IMR-90 (cell line): Measurements from ENCODE around the gene ADCY2. TPM values are rescaled to one million over a fixed set of nuclear protein-coding genes. Genes with fewer than 3 reads are reported as not detected.

Source experiments
- ATAC-seq: fragments of 200-7000 bp; cut with Tn5 transposase; 2 replicates; pipeline ENCODE4 v1.9.1; 2020; ENCODE audit warnings: low read depth, mild to moderate bottlenecking, moderate library complexity
- BruUV-seq: library from RNA; stranded (reverse); fragments of 400-500 nt; replicated peaks from 2 replicates; lab custom pipeline; 2021; lab: Mats Ljungman, UMichigan
- CTCF ChIA-PET: fragments of 300-600 bp; formaldehyde crosslinking; extraction: SDS; loops from one replicate; lab custom pipeline; 2021; ENCODE audit warnings: antibody characterized with exemption; lab: Yijun Ruan, JAX
- POLR2A ChIA-PET: fragments of 300-600 bp; sonication (Branson Sonifier 250); formaldehyde crosslinking; loops from one replicate; lab custom pipeline; 2022; ENCODE audit warnings: antibody characterized with exemption; ENCODE audit not compliant: unreplicated experiment; lab: Charles Lee
- DNase-seq: peaks from one replicate; pipeline ENCODE4 v3.0.0; 2013
- H2AFZ ChIP-seq: replicated peaks from 2 replicates; pipeline ENCODE3; 2013; ENCODE audit warnings: low read length, mild to moderate bottlenecking; ENCODE audit not compliant: poor library complexity
- H2AK5ac ChIP-seq: 2 replicates; pipeline ENCODE4 v1.6.1; 2013; ENCODE audit warnings: low read depth, low read length, inconsistent platforms
- H2AK9ac ChIP-seq: replicated peaks from 2 replicates; pipeline ENCODE3; 2013; ENCODE audit warnings: mild to moderate bottlenecking, low read depth, low read length, moderate library complexity; ENCODE audit not compliant: poor library complexity
- H2BK120ac ChIP-seq: 2 replicates; pipeline ENCODE4 v1.6.1; 2013; ENCODE audit warnings: low read depth, low read length, inconsistent platforms
- H2BK15ac ChIP-seq: 3 replicates; pipeline ENCODE4 v1.6.1; 2013; ENCODE audit warnings: low read depth, low read length, inconsistent platforms
- H2BK20ac ChIP-seq: 2 replicates; pipeline ENCODE4 v1.6.1; 2013; ENCODE audit warnings: low read depth, mild to moderate bottlenecking, inconsistent platforms, low read length, moderate library complexity
- H2BK5ac ChIP-seq: 2 replicates; pipeline ENCODE4 v1.6.1; 2013; ENCODE audit warnings: mild to moderate bottlenecking, low read depth, low read length, inconsistent platforms; ENCODE audit not compliant: poor library complexity, severe bottlenecking
- H3K14ac ChIP-seq: replicated peaks from 2 replicates; pipeline ENCODE4 v1.6.1; 2013; ENCODE audit warnings: low read depth, low read length, inconsistent platforms
- H3K18ac ChIP-seq: 2 replicates; pipeline ENCODE4 v1.6.1; 2013; ENCODE audit warnings: low read depth, low read length, control low read depth
- H3K23ac ChIP-seq: 2 replicates; pipeline ENCODE4 v1.6.1; 2013; ENCODE audit warnings: low read depth, low read length, inconsistent platforms
- H3K27ac ChIP-seq: 2 replicates; pipeline ENCODE4 v1.5.1; 2013; ENCODE audit warnings: mild to moderate bottlenecking, control low read depth, low read length; ENCODE audit not compliant: insufficient read depth
- H3K27me3 ChIP-seq: 2 replicates; pipeline ENCODE4 v1.6.1; 2013; ENCODE audit warnings: low read length; ENCODE audit not compliant: control insufficient read depth, insufficient read depth
- H3K36me3 ChIP-seq: 2 replicates; pipeline ENCODE4 v1.6.1; 2013; ENCODE audit warnings: low read length, mixed read lengths; ENCODE audit not compliant: control insufficient read depth, insufficient read depth
- H3K4ac ChIP-seq: 2 replicates; pipeline ENCODE4 v1.6.1; 2013; ENCODE audit warnings: low read depth, low read length, inconsistent platforms
- H3K4me1 ChIP-seq: 2 replicates; pipeline ENCODE4 v1.6.1; 2013; ENCODE audit warnings: low read length, mixed read lengths; ENCODE audit not compliant: control insufficient read depth, insufficient read depth
- H3K4me2 ChIP-seq: 2 replicates; pipeline ENCODE4 v1.6.1; 2013; ENCODE audit warnings: low read depth, mild to moderate bottlenecking, control low read depth, low read length, moderate library complexity
- H3K4me3 ChIP-seq: 2 replicates; pipeline ENCODE4 v1.5.1; 2013; ENCODE audit warnings: low read depth, mild to moderate bottlenecking, control low read depth, low read length, moderate library complexity; ENCODE audit not compliant: insufficient read depth
- H3K56ac ChIP-seq: 2 replicates; pipeline ENCODE4 v1.6.1; 2013; ENCODE audit warnings: low read length, inconsistent platforms; ENCODE audit not compliant: insufficient read depth; ENCODE audit errors: extremely low read depth
- H3K79me1 ChIP-seq, 2 experiments: 2 replicates each; pipeline ENCODE4 v1.6.1; 2013; ENCODE audit warnings: low read length in 2 of 2, inconsistent platforms in 1 of 2, low read depth in 1 of 2
- H3K9ac ChIP-seq: 2 replicates; pipeline ENCODE4 v1.6.1; 2013; ENCODE audit warnings: low read depth, low read length, control low read depth
- H3K9me1 ChIP-seq: 2 replicates; pipeline ENCODE4 v1.6.1; 2013; ENCODE audit warnings: low read length, inconsistent platforms; ENCODE audit not compliant: insufficient read depth
- H3K9me3 ChIP-seq: 2 replicates; pipeline ENCODE4 v1.6.1; 2013; ENCODE audit warnings: low read length; ENCODE audit not compliant: control insufficient read depth, insufficient read depth
- H4K20me1 ChIP-seq: 2 replicates; pipeline ENCODE4 v1.6.1; 2013; ENCODE audit warnings: low read length, inconsistent platforms; ENCODE audit not compliant: insufficient read depth
- H4K5ac ChIP-seq: 2 replicates; pipeline ENCODE4 v1.6.1; 2013; ENCODE audit warnings: mild to moderate bottlenecking, low read depth, low read length, control low read depth
- H4K8ac ChIP-seq, 2 experiments: 2 replicates each; pipeline ENCODE4 v1.6.1; 2013; ENCODE audit warnings: low read depth in 2 of 2, low read length in 2 of 2, control low read depth in 1 of 2, inconsistent platforms in 1 of 2
- H4K91ac ChIP-seq: 2 replicates; pipeline ENCODE4 v1.6.1; 2013; ENCODE audit warnings: low read depth, low read length, inconsistent platforms; ENCODE audit not compliant: insufficient read depth
- BHLHE40 ChIP-seq: fragments of 150-350 bp; IDR thresholded peaks from 2 replicates; pipeline ENCODE4 v1.6.1; 2016; ENCODE audit warnings: mild to moderate bottlenecking, low read depth, low read length
- CEBPB ChIP-seq: IDR thresholded peaks from 2 replicates; pipeline ENCODE4 v1.6.1; 2012; ENCODE audit warnings: low read depth, low read length, improper control_type of control experiment
- FOS ChIP-seq: fragments of 150-350 bp; IDR thresholded peaks from 2 replicates; pipeline ENCODE4 v1.6.1; 2016; ENCODE audit warnings: low read depth, low read length
- MAFK ChIP-seq: IDR thresholded peaks from 2 replicates; pipeline ENCODE4 v1.6.1; 2012; ENCODE audit warnings: low read depth, low read length, improper control_type of control experiment
- MAZ ChIP-seq: IDR thresholded peaks from 2 replicates; pipeline ENCODE4 v1.6.1; 2012; ENCODE audit warnings: low read depth, mild to moderate bottlenecking, low read length, improper control_type of control experiment, moderate library complexity, borderline replicate concordance
- RCOR1 ChIP-seq: IDR thresholded peaks from 2 replicates; pipeline ENCODE4 v1.6.1; 2012; ENCODE audit warnings: mild to moderate bottlenecking, low read length, improper control_type of control experiment; ENCODE audit not compliant: insufficient replicate concordance
- RFX5 ChIP-seq: IDR thresholded peaks from 2 replicates; pipeline ENCODE4 v1.8.0; 2012; ENCODE audit warnings: low read depth, mild to moderate bottlenecking, low read length, moderate library complexity
- WGBS, 2 experiments: methylation state at CpG; one replicate each; pipeline versions ENCODE4 v1.1.5 to v1.1.7; 2013; ENCODE audit warnings: missing lambda C conversion rate in 2 of 2; ENCODE audit not compliant: insufficient read length in 1 of 2; ENCODE audit errors: extremely low coverage in 2 of 2; 5-methylcytosine and 5-hydroxymethylcytosine counted together
- dilution Hi-C: fragments of 300-500 bp; cut with HindIII; formaldehyde crosslinking; loops from one replicate; pipeline ENCODE4 v1.14.3; 2018; ENCODE audit warnings: low sequenced_read_pairs; ENCODE audit not compliant: unreplicated experiment
- in situ Hi-C: fragments of 300-500 bp; cut with MboI; formaldehyde crosslinking; loops from 3 replicates; pipeline ENCODE4 v1.14.3; 2019; ENCODE audit warnings: low sequenced_read_pairs, inconsistent platforms, mixed read lengths
- intact Hi-C: fragments of 100-400 bp; cut with micrococcal nuclease; formaldehyde crosslinking; loops from 2 replicates; pipeline ENCODE4 v1.10.0; 2022
- polyA plus RNA-seq, 3 experiments: library from polyadenylated mRNA; depleted of rRNA; stranded (reverse); fragments of >200 nt; gene quantifications; 2 replicates each; pipeline ENCODE4 v1.2.3, GENCODE V29; 2012; ENCODE audit warnings: low replicate concordance in 1 of 3
- total RNA-seq: library from RNA; depleted of rRNA; stranded (reverse); fragments of >200 nt; gene quantifications from 2 replicates; pipeline ENCODE4 v1.2.3, GENCODE V29; 2012
- TF ChIP-seq, protein P1 (sequence below): conservative IDR thresholded peaks from 2 replicates; pipeline ENCODE4 v1.5.1; 2012; ENCODE audit warnings: mild to moderate bottlenecking, low read depth, low read length, improper control_type of control experiment
- TF ChIP-seq, protein P2 (sequence below): fragments of 150-350 bp; IDR thresholded peaks from 2 replicates; pipeline ENCODE4 v1.6.1; 2016; ENCODE audit warnings: low read depth, mild to moderate bottlenecking, low read length, moderate library complexity, borderline replicate concordance

The ADCY2 gene
- total and polyA plus RNA-seq, 2 of the 4 experiments (the other 2 are of a cell fraction) = not detected

GRCh38 chr5:7367780-7368179, 28.2 kb upstream of the ADCY2 start:
- Histone ChIP-seq H3K4me3 (no peak overlapping the region), H3K23ac (no peak overlapping the region), H3K79me1 (no peaks in the 10 kb centered on the region), H2BK120ac (no peak overlapping the region), H3K4me1 (no peaks in the 10 kb centered on the region), H3K9me3 (peaks cover 25% of the 10 kb centered on the region), H3K4ac (no peak overlapping the region), H2BK5ac (no peak overlapping the region), H4K5ac (no peak overlapping the region), H3K9me1 (no peaks in the 10 kb centered on the region), H3K18ac (no peak overlapping the region), H3K56ac (no peak overlapping the region), H3K14ac (no peak overlapping the region), H3K9ac (no peak overlapping the region), H2AFZ (no peak overlapping the region), H2BK15ac (no peak overlapping the region), H3K27ac (no peak overlapping the region), H4K8ac (no peak overlapping the region), H4K91ac (no peak overlapping the region), H3K36me3 (no peaks in the 10 kb centered on the region), H2AK5ac (no peak overlapping the region), H3K27me3 (no peaks in the 10 kb centered on the region), H3K4me2 (no peak overlapping the region), H2AK9ac (no peak overlapping the region), H4K20me1 (no peaks in the 10 kb centered on the region), H2BK20ac (no peak overlapping the region)
- DNase-seq (no peak), ATAC-seq (no peak)
- TF ChIP-seq BHLHE40 (no peak), CEBPB (no peak), MAZ (no peak), FOS (no peak), MAFK (no peak), RFX5 (no peak), RCOR1 (no peak)
- TF ChIP-seq, protein P1, sequence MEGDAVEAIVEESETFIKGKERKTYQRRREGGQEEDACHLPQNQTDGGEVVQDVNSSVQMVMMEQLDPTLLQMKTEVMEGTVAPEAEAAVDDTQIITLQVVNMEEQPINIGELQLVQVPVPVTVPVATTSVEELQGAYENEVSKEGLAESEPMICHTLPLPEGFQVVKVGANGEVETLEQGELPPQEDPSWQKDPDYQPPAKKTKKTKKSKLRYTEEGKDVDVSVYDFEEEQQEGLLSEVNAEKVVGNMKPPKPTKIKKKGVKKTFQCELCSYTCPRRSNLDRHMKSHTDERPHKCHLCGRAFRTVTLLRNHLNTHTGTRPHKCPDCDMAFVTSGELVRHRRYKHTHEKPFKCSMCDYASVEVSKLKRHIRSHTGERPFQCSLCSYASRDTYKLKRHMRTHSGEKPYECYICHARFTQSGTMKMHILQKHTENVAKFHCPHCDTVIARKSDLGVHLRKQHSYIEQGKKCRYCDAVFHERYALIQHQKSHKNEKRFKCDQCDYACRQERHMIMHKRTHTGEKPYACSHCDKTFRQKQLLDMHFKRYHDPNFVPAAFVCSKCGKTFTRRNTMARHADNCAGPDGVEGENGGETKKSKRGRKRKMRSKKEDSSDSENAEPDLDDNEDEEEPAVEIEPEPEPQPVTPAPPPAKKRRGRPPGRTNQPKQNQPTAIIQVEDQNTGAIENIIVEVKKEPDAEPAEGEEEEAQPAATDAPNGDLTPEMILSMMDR = no peak
- TF ChIP-seq, protein P2, sequence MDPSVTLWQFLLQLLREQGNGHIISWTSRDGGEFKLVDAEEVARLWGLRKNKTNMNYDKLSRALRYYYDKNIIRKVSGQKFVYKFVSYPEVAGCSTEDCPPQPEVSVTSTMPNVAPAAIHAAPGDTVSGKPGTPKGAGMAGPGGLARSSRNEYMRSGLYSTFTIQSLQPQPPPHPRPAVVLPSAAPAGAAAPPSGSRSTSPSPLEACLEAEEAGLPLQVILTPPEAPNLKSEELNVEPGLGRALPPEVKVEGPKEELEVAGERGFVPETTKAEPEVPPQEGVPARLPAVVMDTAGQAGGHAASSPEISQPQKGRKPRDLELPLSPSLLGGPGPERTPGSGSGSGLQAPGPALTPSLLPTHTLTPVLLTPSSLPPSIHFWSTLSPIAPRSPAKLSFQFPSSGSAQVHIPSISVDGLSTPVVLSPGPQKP = no peak
- ChIA-PET CTCF (no interaction called here), POLR2A (no interaction called here)
- in situ Hi-C loops = no loop called here
- dilution Hi-C loops = no loop called here
- WGBS, 2 experiments = no CpG with 5 or more reads among the region's 4 CpGs
- BruUV-seq = no TSS peak
- intact Hi-C loops = no loop called here
